ENCODE results near the gene ZNF462.

- TF ChIP-seq CTCF (IDR thresholded peaks at IDR 0.05) (no peak), POLR2A (IDR thresholded peaks at IDR 0.05) (no peak)
Observed at GRCh38 chr9:106974341-106974740, 111.4 kb downstream of the ZNF462 start.
